ENCODE measurements around the gene SLIT3.
A peak's percentile ranks its signal among the peaks of the same experiment; 100 is the strongest.

The SLIT3 gene

DNA sequence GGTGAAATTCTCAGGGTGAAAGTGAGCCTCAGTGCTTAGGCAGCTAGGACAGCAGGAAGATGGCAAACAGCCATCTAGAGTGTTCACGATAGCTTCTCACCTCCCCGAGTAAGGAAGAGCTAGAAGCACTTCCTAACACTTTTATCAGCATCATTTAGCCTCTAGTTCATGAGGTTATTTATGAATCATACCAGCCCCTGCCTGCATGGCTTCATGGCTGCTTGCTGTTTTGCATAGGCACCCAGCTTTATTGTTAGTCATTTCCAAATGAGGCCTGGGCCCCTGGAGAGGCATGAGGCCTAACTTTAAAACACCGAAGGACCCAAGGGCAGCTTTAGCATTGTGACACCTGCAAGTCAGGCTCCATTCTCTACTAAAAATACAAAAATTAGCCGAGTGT, 586.9 kb downstream of the SLIT3 start:
- H3K36me3 ChIP-seq (ENCODE audit: insufficient read depth, low read length) = no peaks in the 10 kb centered on the region
- no peak overlapping the region for H3K4me2 ChIP-seq (ENCODE audit: low read length)
- H3K9me3 ChIP-seq (replicated peaks; ENCODE audit: low read length) = no peaks in the 10 kb centered on the region
- H3K9ac ChIP-seq (ENCODE audit: low read depth, low read length) = no peak overlapping the region
- H3K4me1 ChIP-seq (ENCODE audit: control insufficient read depth, insufficient read depth, low read length) = peaks cover 21% of the 10 kb centered on the region
- no peaks in the 10 kb centered on the region for H3K27me3 ChIP-seq (ENCODE audit: control insufficient read depth, insufficient read depth, low read length)
- H3K4me3 ChIP-seq (ENCODE audit: low read length) = no peak overlapping the region

DNA sequence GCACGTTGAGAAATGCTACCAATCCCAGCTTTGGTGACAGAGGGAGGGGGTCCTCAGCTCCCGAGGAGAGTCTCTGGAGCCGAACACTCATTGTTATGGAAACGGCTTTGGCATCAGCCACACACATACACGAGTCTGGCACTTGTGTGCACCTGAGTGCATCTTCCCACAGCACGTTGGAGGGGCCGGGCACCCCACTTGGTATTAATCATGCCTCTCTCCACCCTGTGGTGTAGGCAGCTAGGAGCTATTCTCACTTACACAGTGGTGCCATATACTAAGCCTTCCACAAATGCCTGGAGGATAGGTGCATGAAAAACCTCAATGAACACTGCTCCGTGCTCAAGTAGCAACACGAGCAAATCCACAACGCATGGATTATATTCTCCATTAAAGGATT, 587.9 kb downstream of the SLIT3 start:
- no peaks in the 10 kb centered on the region for H3K36me3 ChIP-seq (ENCODE audit: insufficient read depth, low read length)
- no peak overlapping the region for H3K4me3 ChIP-seq (ENCODE audit: low read length)
- H3K9me3 ChIP-seq (replicated peaks; ENCODE audit: low read length) = no peaks in the 10 kb centered on the region
- peak overlapping the region; percentile 12 for H3K9ac ChIP-seq (ENCODE audit: low read depth, low read length)
- H3K4me2 ChIP-seq (ENCODE audit: low read length) = peak overlapping the region; percentile 41
- no peaks in the 10 kb centered on the region for H3K27me3 ChIP-seq (ENCODE audit: control insufficient read depth, insufficient read depth, low read length)
- peaks cover 21% of the 10 kb centered on the region for H3K4me1 ChIP-seq (ENCODE audit: control insufficient read depth, insufficient read depth, low read length)

DNA sequence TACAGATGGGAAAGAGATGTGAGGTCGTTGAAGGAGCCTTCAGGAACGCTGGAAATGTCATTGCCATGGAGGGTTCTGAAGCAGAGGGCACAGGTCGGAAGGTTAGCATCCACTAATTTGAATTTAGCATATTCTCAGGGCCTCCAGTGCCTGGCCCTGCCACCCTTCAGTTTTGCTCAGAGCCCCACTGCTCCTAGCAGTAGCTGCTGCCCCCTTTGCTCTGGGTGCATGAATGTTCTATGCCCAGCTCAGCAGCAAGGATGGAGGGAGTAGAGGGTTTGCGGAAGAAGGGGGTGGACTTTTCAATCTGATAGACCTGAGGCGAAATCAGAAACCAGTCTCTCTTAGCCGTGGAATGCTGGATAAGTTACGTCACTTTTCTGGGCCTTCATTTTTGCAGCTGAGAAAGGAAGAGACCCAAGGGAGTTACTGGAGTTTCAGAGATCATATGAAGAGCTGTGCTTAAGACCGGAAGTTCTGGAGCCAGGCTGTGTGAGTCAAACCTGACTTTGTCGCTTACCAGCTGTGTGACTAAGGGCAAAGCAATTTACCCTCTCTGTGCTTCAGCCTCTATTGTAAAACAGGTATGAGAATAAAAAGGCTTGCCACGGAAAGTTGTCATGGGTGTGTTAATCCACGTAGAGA, 588.5 kb downstream of the SLIT3 start:
- Histone ChIP-seq H3K36me3 (ENCODE audit: insufficient read depth, low read length) (no peaks in the 10 kb centered on the region), H3K4me2 (ENCODE audit: low read length) (peak overlapping the region; percentile 65), H3K9me3 (replicated peaks; ENCODE audit: low read length) (no peaks in the 10 kb centered on the region), H3K4me3 (ENCODE audit: low read length) (no peak overlapping the region), H3K4me1 (ENCODE audit: control insufficient read depth, insufficient read depth, low read length) (peaks cover 21% of the 10 kb centered on the region), H3K27me3 (ENCODE audit: control insufficient read depth, insufficient read depth, low read length) (no peaks in the 10 kb centered on the region), H3K9ac (ENCODE audit: low read depth, low read length) (peak overlapping the region; percentile 39)

DNA sequence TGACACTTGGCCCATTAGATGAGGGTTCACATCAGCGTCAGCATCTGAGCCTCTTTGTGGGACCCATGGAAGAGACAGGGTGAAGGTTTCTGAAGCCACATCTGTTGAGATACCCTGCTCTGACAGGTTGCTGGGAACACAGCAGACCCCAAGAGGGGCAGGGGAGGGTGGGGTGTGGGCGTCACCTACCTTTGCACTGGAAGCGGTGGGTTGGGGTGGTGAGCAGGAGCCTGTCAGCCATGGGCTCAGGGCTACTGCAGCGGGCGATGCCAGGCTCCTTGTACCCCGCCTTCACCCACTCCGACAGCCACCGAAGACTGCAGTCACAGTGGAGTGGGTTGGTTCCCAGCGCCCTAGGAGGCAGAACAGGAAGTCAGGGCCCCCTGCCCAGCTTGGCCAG, 590.2 kb downstream of the SLIT3 start:
- no peak overlapping the region for H3K4me2 ChIP-seq (ENCODE audit: low read length)
- no peaks in the 10 kb centered on the region for H3K27me3 ChIP-seq (ENCODE audit: control insufficient read depth, insufficient read depth, low read length)
- no peaks in the 10 kb centered on the region for H3K9me3 ChIP-seq (replicated peaks; ENCODE audit: low read length)
- H3K9ac ChIP-seq (ENCODE audit: low read depth, low read length) = no peak overlapping the region
- H3K4me3 ChIP-seq (ENCODE audit: low read length) = no peak overlapping the region
- no peaks in the 10 kb centered on the region for H3K36me3 ChIP-seq (ENCODE audit: insufficient read depth, low read length)
- peaks cover 21% of the 10 kb centered on the region for H3K4me1 ChIP-seq (ENCODE audit: control insufficient read depth, insufficient read depth, low read length)

DNA sequence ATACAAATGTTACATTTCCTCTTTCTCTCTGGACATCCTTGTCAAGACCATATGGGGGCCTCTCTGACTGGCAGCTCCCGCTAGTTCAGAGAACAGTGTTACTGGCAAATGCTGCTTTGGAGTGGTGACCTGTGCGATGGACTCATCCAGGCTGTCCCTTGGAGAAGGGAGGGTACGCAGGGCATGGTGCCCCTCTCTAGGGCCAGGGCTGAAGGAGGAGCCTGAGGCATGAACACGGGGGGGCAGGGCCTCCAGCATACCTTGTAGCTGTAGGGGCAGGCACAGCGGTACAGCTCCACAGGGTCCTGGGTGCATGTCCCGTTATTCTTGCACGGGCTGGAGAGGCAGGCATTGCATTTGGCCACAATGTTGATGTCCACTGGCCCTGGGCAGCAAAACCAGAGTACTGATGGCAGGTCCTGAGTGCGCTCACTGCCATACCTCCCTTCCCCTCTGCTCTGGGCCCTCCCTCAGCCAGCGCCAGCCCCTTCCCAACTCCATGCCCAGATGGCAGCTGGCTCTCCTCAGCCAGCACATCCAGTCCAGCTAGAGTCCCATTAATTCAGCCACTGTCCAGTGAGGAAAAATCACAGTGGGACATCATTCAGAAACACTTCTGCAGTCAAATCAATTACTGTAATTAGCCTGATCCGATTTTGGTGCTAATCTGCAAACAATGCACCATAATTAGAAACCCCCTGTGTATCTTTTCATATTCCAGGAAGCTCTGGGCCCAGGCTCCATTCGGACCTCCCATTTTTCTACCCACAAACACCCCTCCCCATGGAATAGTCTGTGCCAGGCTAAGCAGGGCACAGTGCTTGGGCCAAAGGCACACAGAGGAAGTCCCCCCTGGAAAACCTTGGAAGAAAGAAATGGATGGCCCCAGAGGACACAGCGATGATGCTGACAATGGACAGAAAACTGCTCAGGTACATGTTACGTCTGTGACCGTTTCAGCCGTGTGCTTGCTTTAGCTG, 592.9 kb downstream of the SLIT3 start:
- no peaks in the 10 kb centered on the region for H3K36me3 ChIP-seq (ENCODE audit: insufficient read depth, low read length)
- H3K9me3 ChIP-seq (replicated peaks; ENCODE audit: low read length) = no peaks in the 10 kb centered on the region

DNA sequence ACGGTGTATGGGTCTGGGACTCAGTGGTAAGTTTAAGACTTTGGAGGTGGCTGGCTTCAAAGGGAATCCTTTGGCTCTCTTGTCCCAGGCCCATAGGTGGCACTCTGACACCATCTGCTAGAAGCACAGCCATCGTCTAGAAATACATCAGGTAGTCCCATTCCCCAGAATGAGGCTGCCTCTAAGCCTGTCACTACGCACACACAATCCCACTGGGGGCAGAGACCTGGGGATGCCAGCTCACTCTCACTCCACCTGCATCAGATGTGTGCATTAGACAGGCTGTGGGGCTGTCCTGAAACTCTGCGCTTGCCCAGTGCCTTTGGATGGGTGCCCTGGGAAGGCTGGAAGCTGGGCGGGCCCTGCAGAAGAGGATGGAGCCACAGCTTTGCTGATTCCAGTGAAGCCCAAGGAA, 594.3 kb downstream of the SLIT3 start:
- Histone ChIP-seq H3K4me3 (ENCODE audit: low read length) (no peak overlapping the region), H3K9ac (ENCODE audit: low read depth, low read length) (no peak overlapping the region), H3K27me3 (ENCODE audit: control insufficient read depth, insufficient read depth, low read length) (no peaks in the 10 kb centered on the region), H3K4me1 (ENCODE audit: control insufficient read depth, insufficient read depth, low read length) (peaks cover 5% of the 10 kb centered on the region), H3K36me3 (ENCODE audit: insufficient read depth, low read length) (no peaks in the 10 kb centered on the region), H3K4me2 (ENCODE audit: low read length) (no peak overlapping the region), H3K9me3 (replicated peaks; ENCODE audit: low read length) (no peaks in the 10 kb centered on the region)

More for the DNA sequence above, 592.9 kb downstream of the SLIT3 start:
- Histone ChIP-seq H3K9ac (ENCODE audit: low read depth, low read length) (no peak overlapping the region), H3K4me1 (ENCODE audit: control insufficient read depth, insufficient read depth, low read length) (peaks cover 14% of the 10 kb centered on the region), H3K27me3 (ENCODE audit: control insufficient read depth, insufficient read depth, low read length) (no peaks in the 10 kb centered on the region), H3K4me3 (ENCODE audit: low read length) (no peak overlapping the region), H3K4me2 (ENCODE audit: low read length) (no peak overlapping the region)

DNA sequence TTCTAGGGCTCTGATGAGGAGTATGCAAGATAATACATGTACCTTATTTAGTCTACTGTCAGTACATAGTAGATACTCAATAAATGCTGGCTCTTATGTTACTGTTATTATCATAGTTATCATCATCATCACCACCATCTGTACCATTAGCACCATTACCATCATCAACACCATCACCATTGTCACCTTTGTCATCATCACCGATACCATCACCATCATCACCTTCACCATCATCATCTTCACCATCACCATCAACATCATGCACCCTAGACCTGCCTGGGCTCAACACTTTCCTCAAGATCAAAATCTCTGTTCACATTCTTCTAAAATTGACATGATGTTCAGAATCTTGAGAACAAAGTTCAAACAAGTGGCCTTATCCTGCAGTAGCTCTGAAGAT, 595.6 kb downstream of the SLIT3 start:
- no peaks in the 10 kb centered on the region for H3K27me3 ChIP-seq (ENCODE audit: control insufficient read depth, insufficient read depth, low read length)
- no peak overlapping the region for H3K4me2 ChIP-seq (ENCODE audit: low read length)
- no peak overlapping the region for H3K4me3 ChIP-seq (ENCODE audit: low read length)
- no peaks in the 10 kb centered on the region for H3K9me3 ChIP-seq (replicated peaks; ENCODE audit: low read length)
- H3K36me3 ChIP-seq (ENCODE audit: insufficient read depth, low read length) = no peaks in the 10 kb centered on the region
- H3K9ac ChIP-seq (ENCODE audit: low read depth, low read length) = no peak overlapping the region
- peaks cover 5% of the 10 kb centered on the region for H3K4me1 ChIP-seq (ENCODE audit: control insufficient read depth, insufficient read depth, low read length)

DNA sequence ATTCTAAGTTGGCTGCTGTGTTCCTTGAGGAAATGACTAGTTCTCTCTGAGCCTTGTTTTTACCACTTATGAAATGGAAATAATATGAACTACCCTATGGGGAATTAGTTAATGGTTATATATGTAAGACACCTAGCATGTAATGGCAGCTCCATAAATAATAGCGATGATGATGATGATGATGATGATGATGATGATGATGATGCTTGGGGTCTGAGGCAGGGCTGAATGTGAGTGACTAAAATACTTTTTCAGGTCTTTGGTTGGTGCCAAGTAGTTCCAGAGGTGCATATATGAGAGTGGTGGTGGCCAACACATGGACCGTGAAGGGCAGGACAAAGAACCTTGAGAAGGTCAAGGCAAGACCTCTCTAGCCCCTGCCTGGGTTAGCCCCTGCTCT, 598.4 kb downstream of the SLIT3 start:
- Histone ChIP-seq H3K27me3 (ENCODE audit: control insufficient read depth, insufficient read depth, low read length) (peaks cover 5% of the 10 kb centered on the region), H3K4me1 (ENCODE audit: control insufficient read depth, insufficient read depth, low read length) (peaks cover 16% of the 10 kb centered on the region), H3K4me2 (ENCODE audit: low read length) (no peak overlapping the region), H3K4me3 (ENCODE audit: low read length) (no peak overlapping the region), H3K9ac (ENCODE audit: low read depth, low read length) (no peak overlapping the region), H3K36me3 (ENCODE audit: insufficient read depth, low read length) (no peaks in the 10 kb centered on the region), H3K9me3 (replicated peaks; ENCODE audit: low read length) (no peaks in the 10 kb centered on the region)

DNA sequence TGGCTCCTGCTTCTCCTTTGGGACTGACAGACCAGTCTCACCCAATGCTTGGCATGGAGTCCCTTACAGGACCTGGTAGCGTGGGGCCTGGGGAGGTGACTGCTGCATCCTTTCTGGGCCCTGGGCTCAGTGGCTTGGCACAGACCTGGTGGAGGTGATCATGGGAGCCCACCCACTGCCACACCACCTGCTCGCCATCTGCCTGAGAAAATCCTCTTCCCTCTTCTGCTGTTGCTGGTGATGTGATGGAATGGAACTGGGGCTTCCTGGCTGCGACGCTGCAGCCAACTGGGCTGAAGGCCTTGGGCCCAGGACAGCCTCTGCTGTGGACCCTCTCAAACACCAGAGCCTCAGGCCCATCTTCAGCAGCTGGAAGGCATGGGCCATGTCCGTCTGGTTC, 599.3 kb downstream of the SLIT3 start:
- no peaks in the 10 kb centered on the region for H3K9me3 ChIP-seq (replicated peaks; ENCODE audit: low read length)
- H3K4me2 ChIP-seq (ENCODE audit: low read length) = no peak overlapping the region
- peaks cover 5% of the 10 kb centered on the region for H3K27me3 ChIP-seq (ENCODE audit: control insufficient read depth, insufficient read depth, low read length)
- H3K9ac ChIP-seq (ENCODE audit: low read depth, low read length) = no peak overlapping the region
- no peaks in the 10 kb centered on the region for H3K36me3 ChIP-seq (ENCODE audit: insufficient read depth, low read length)
- peaks cover 16% of the 10 kb centered on the region for H3K4me1 ChIP-seq (ENCODE audit: control insufficient read depth, insufficient read depth, low read length)
- H3K4me3 ChIP-seq (ENCODE audit: low read length) = no peak overlapping the region

DNA sequence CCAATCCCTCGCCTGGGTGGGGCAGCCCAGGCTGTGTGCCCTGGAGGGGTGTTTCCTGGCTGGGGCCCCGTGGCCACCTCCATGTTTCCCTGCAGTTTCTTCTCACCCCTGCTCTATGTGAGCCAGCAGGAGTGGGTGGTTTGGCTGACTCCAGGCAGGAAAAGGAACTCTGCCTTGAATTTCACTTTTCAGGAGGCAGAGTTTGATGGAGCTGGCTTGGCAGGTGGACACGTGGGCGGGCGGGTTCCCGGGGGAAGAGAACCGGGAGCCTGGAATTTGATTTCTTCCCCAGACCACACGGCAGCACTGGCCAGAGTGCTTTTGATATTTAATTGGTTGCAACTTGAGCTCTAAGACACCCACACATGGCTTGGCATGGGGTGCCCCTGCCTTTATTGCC, 601.9 kb downstream of the SLIT3 start:
- Histone ChIP-seq H3K36me3 (ENCODE audit: insufficient read depth, low read length) (no peaks in the 10 kb centered on the region), H3K4me3 (ENCODE audit: low read length) (no peak overlapping the region), H3K27me3 (ENCODE audit: control insufficient read depth, insufficient read depth, low read length) (peaks cover 5% of the 10 kb centered on the region), H3K9ac (ENCODE audit: low read depth, low read length) (no peak overlapping the region), H3K4me2 (ENCODE audit: low read length) (peak overlapping the region; percentile 2), H3K9me3 (replicated peaks; ENCODE audit: low read length) (no peaks in the 10 kb centered on the region), H3K4me1 (ENCODE audit: control insufficient read depth, insufficient read depth, low read length) (peaks cover 16% of the 10 kb centered on the region)

DNA sequence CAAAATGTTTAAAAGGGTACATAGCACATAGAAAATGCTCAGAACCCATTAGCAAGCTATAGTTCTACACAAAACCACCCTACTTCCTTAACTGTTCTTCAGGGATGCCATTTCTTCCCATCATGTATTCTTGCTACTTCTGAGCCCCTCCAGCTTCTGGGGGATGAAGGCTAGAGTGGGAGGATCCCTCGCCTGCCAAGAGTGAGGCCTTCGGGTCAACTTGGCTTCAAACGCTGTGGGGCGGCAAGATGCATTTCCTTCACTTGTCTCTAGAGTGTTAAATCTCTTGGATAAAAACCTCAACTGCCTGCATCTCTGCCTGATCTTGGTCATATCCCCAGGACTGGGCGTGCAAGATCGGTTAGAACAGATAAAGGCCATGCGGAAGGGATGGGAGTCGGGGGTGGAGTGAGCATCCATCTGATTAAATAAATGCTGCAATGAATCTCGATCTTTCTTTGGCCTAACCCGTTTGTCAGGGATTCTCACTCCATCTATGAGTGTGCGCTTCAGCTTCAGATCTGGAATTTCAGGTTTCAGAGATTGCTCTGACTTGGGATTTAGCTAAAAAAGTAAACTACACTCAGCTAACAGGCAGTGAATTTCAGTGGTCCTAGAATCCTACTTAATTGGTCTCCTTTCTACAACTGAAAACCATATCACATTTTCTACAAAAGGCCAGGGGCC, 603.8 kb downstream of the SLIT3 start:
- Histone ChIP-seq H3K4me3 (ENCODE audit: low read length) (no peak overlapping the region), H3K36me3 (ENCODE audit: insufficient read depth, low read length) (no peaks in the 10 kb centered on the region), H3K4me2 (ENCODE audit: low read length) (no peak overlapping the region), H3K4me1 (ENCODE audit: control insufficient read depth, insufficient read depth, low read length) (peaks cover 11% of the 10 kb centered on the region), H3K9me3 (replicated peaks; ENCODE audit: low read length) (no peaks in the 10 kb centered on the region), H3K27me3 (ENCODE audit: control insufficient read depth, insufficient read depth, low read length) (peaks cover 11% of the 10 kb centered on the region), H3K9ac (ENCODE audit: low read depth, low read length) (no peak overlapping the region)

Measured in skeletal muscle satellite cell (primary cell).